SK-N-MC (cell line): ENCODE measurements around the gene FOXC2.
A peak's percentile ranks its signal among the peaks of the same experiment; 100 is the strongest.

Source experiments
- DNase-seq: peaks from one replicate; pipeline ENCODE4 v3.0.0-alpha.2; 2011; ENCODE audit warnings: low read depth, low spot score
- H3K27ac ChIP-seq: fragments of 200-600 bp; sonication (generic); 2 replicates; pipeline ENCODE4 v1.5.1; 2016; ENCODE audit warnings: mixed run types
- H3K36me3 ChIP-seq: fragments of 200-600 bp; sonication (generic); 2 replicates; pipeline ENCODE4 v1.6.1; 2017; ENCODE audit warnings: antibody characterized with exemption, low read length, mixed read lengths; ENCODE audit not compliant: insufficient read depth
- H3K4me3 ChIP-seq: fragments of 200-600 bp; sonication (generic); 2 replicates; pipeline ENCODE4 v1.5.1; 2016
- H3K9ac ChIP-seq: fragments of 200-600 bp; sonication (generic); 2 replicates; pipeline ENCODE4 v1.8.0; 2017; ENCODE audit warnings: mixed run types, mixed read lengths; ENCODE audit not compliant: insufficient read length
- H3K9me3 ChIP-seq: fragments of 200-600 bp; sonication (generic); 2 replicates; pipeline ENCODE4 v1.6.1; 2017; ENCODE audit warnings: low read depth, mild to moderate bottlenecking, antibody characterized with exemption, low read length, moderate library complexity, mixed read lengths
- EZH2 ChIP-seq: fragments of 200-600 bp; sonication (generic); IDR thresholded peaks from one replicate; pipeline ENCODE4 v1.6.1; 2017; ENCODE audit warnings: antibody characterized with exemption
- FOXP2 ChIP-seq: optimal IDR thresholded peaks from 2 replicates; pipeline ENCODE3; 2011; ENCODE audit warnings: mild to moderate bottlenecking, moderate library complexity; ENCODE audit not compliant: insufficient read depth; ENCODE audit errors: extremely low read length, control extremely low read depth
- POLR2AphosphoS5 ChIP-seq: IDR thresholded peaks from 2 replicates; pipeline ENCODE4 v1.6.1; 2012; ENCODE audit warnings: mild to moderate bottlenecking, low read depth, low read length, borderline replicate concordance

FOXC2 gene

GRCh38 chr16:86557587-86557986 is 9.0 kb upstream of the FOXC2 start:
- DNase-seq = no peak
- Histone ChIP-seq H3K27ac (no peak overlapping the region), H3K4me3 (no peak overlapping the region), H3K36me3 (no peaks in the 10 kb centered on the region), H3K9me3 (no peaks in the 10 kb centered on the region), H3K9ac (no peak overlapping the region)
- TF ChIP-seq FOXP2 (no peak), POLR2AphosphoS5 (no peak), EZH2 (no peak)

DNA sequence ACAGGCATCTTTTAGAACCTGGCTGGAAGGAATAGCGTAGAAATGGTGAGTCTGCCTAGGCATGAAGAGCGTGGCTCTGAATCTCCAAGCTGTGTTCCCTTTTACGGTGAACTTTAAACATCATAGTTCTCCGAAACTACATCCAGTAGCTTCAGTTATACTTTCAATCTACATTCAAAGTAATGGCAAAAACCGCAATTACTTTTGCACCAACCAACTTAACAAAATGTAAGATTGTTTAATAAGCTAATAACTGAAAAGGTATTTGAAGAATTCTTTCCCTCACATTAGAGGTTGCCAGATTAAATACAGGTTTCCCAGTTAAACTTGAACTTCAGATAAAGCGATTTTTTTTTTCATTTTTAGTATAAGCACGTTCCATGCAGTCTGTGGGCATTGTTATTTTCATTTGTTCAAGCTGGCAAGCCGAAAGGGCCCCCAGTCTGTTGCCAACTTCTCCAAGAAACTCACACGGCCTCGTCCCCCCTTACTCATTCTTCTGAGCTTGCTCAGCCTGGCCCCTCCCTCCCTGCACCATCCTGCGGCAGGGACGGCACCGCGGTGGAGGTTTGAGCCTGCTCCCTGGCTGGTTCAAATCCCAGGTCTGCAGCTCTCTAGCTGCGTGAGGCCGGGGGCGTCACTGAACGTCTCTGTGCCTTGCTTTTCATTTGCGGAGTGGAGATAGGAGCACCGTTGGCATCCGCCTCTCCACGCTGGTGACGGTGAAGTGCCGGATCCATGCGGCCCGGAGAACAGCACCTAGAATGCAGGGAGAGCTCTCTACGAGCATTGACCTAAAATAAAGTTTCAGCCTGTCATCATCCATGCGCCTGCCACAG is 8.1 kb upstream of the FOXC2 start:
- DNase-seq = no peak
- H3K27ac ChIP-seq = no peak overlapping the region
- H3K4me3 ChIP-seq = no peak overlapping the region
- H3K9me3 ChIP-seq = no peaks in the 10 kb centered on the region
- TF ChIP-seq POLR2AphosphoS5 (no peak), EZH2 (no peak), FOXP2 (no peak)
- no peak overlapping the region for H3K9ac ChIP-seq
- no peaks in the 10 kb centered on the region for H3K36me3 ChIP-seq

- Histone ChIP-seq H3K36me3 (no peaks in the 10 kb centered on the region), H3K9ac (no peak overlapping the region), H3K9me3 (no peaks in the 10 kb centered on the region), H3K4me3 (no peak overlapping the region), H3K27ac (no peak overlapping the region)
- DNase-seq = no peak
- TF ChIP-seq FOXP2 (no peak), POLR2AphosphoS5 (no peak), EZH2 (no peak)
Measured at GRCh38 chr16:86559802-86560305, 6.8 kb upstream of the FOXC2 start.

DNA sequence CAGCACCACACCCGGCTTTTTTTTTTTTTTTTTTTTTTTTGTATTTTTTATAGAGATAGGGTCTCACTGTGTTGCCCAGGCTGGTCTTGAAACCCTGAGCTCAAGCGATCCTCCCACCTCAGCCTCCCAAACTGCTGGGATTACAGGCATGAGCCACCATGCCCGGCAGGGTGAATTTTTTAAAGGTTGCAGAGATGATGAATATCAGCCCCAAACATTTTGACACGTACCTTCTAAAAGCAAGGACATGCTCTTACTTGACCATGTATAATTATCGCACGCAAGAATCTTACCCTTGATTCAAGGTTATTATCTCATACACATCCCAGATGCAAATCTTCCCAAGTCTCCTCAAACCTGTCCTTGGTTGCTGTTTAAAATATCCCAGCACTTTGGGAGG is 4.3 kb upstream of the FOXC2 start:
- TF ChIP-seq POLR2AphosphoS5 (no peak), FOXP2 (no peak), EZH2 (no peak)
- H3K9me3 ChIP-seq = no peaks in the 10 kb centered on the region
- no peak overlapping the region for H3K9ac ChIP-seq
- H3K36me3 ChIP-seq = no peaks in the 10 kb centered on the region
- H3K4me3 ChIP-seq = no peak overlapping the region
- no peak overlapping the region for H3K27ac ChIP-seq
- no peak for DNase-seq

GRCh38 chr16:86563469-86564345 is 2.9 kb upstream of the FOXC2 start:
- no peaks in the 10 kb centered on the region for H3K36me3 ChIP-seq
- no peak overlapping the region for H3K9ac ChIP-seq
- H3K4me3 ChIP-seq = 0 out of 2 replicates have a peak overlapping the region, but pooled peaks have one; percentile 28
- H3K27ac ChIP-seq = no peak overlapping the region
- peak; percentile 28 for DNase-seq
- no peaks in the 10 kb centered on the region for H3K9me3 ChIP-seq
- no peak for TF ChIP-seq EZH2
- no peak for TF ChIP-seq FOXP2
- no peak for TF ChIP-seq POLR2AphosphoS5

DNA sequence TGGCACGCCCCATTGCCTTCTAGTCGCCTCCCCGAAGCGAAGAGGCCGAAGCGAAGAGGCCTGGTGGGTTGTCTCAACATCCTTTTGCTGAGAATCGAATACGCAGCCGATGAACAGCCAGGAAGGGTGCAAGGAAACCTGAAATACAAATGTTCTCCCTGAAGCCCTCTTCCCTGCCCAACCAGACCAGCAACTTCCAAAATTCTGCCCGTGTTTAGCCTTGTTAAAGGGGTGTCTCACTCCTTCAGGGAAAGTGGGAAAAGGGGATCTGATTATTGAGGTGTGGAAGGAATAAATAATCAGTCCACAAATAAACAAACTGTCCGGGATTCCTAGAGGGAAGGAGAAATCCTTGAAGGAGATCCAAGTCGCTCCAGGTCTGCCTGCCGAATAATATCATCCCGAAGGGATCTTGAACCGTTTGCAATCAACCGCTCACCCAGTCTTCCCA is 1.4 kb upstream of the FOXC2 start:
- TF ChIP-seq FOXP2 (no peak), EZH2 (no peak), POLR2AphosphoS5 (no peak)
- Histone ChIP-seq H3K4me3 (no peak overlapping the region), H3K9ac (no peak overlapping the region), H3K27ac (no peak overlapping the region), H3K36me3 (no peaks in the 10 kb centered on the region), H3K9me3 (no peaks in the 10 kb centered on the region)
- no peak for DNase-seq

DNA sequence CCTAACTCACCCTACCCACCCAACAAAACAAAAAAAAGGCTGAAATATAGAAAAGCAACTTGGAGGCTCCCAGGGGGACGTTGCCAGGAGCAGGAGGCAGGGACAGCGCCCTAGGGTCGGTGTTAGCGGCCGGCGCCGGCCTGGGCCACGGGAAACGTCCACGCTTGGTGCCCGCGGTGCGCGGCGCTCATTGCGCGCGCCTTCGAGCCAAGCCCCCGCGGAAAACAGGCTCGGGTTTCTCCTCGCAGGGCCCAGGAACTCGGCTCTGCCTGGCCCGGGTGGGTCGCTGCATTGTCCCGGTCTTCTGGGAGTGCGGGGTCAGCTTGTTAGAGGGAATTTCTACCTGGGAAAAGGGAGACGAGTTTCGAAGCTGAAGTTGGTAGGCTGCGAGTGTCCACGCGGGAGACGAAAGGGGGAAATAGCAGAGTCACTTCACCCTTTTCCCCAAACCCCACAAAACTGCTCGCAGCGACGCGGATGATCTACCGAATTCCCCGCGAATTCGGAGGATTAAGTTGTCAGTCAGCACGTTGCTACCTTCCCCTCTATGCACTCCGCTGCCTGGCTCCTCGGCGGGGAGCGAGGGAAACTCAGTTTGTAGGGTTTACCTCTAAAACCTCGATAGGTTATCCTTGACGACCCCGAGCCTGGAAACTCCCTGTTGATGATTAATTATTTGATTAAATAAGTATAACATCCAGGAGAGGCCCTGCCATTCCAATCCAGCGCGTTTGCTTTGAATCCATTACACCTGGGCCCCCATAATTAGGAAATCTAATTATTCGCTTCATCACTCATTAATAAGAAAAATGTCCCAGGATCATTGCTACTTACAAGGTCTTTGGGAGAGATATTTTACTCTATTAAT is 751 bp upstream of the FOXC2 start:
- DNase-seq = no peak
- Histone ChIP-seq H3K27ac (no peak overlapping the region), H3K4me3 (no peak overlapping the region), H3K9me3 (no peaks in the 10 kb centered on the region), H3K36me3 (no peaks in the 10 kb centered on the region), H3K9ac (no peak overlapping the region)
- TF ChIP-seq FOXP2 (no peak), EZH2 (no peak), POLR2AphosphoS5 (no peak)
